ENCODE measurements around the gene CCN2. TPM values are rescaled to one million over a fixed set of nuclear protein-coding genes. Genes with fewer than 3 reads are reported as not detected.

CCN2 gene
- total RNA-seq, 1 donor from 2014 or later = 12.5 TPM

DNA sequence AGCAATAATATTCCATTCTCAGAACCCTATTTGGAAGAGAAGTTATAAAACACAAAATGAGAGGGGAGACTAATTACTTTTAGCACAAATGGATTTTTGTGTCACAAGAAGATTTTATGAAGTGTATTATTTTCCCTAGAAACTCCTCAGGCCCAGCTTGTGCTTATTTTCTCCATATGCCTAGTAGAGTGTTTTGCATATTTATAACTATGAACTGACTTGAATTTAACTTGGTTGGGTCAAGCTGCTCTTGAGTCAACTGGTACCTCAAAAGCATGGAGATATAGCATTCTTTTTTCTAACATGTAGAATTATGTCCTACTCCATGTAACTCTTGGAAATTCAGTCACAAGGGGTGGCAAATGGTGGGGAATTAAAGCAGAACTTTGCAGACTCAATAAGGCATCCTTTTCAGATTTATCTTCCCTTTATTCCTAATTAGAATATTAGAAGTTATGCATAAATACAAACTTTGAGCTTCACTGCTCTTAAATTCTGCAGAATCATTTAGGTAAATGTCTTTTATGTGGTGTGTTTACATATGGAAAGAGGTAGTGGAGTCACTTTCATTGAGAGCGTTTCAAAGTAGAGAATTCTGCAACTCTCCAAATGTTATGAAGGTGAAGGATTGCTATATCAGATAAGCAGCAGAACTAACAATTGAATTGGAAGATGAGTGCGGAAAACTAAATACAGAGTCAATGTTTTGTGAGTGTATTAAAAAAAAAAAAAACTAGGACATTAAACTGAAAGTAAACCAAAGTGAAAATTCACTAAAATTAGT lies 19.1 kb upstream of the CCN2 start:
- intact Hi-C loops (cut with DNase I) = no loop called here
- DNase-seq (ENCODE audit: missing footprints) (no peak), ATAC-seq (no peak)

DNA sequence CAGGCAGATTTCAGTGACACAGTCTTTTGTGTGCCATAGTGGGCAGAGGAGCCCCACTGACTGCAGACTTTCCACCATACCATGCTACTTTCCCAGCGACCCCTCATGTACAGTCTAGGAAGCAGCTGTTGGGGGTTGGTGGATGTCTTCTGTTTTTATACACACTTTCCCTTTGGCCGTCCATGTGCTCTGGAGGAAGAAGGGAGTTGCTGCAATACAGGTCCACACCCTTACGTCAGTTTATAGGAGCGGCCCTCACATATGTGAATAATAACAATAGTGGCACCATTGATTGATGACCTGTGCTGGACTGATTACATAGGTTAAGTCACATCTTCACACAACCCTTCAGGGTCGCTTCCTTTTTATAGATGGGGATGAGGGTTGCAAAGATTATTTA lies 17.5 kb upstream of the CCN2 start:
- DNase-seq (ENCODE audit: missing footprints) = no peak
- intact Hi-C loops (cut with DNase I) = no loop called here
- no peak for ATAC-seq

DNA sequence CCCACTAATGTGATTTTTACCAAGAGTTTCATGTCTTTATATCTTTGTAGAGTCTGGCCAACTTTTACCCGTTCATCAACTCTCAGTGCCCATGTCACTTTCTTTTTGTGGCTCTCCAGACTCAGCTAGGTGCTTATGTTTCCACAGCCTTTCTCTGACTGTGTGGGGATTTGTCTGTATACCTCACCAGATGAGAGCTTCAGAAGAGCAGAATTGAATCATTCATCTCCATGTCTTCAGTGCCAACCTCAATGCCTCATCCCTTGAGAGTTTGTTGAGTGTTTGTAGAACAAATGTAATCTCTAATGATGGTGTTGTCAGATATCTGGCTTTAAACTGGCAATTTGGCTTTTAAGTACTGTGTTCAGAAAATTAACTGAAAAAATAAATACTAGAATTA lies 16.8 kb upstream of the CCN2 start:
- ATAC-seq (no peak), DNase-seq (ENCODE audit: missing footprints) (no peak)
- intact Hi-C loops (cut with DNase I) = no loop called here

GRCh38 chr6:131966443-131966842 lies 15.3 kb upstream of the CCN2 start:
- ATAC-seq (no peak), DNase-seq (ENCODE audit: missing footprints) (no peak)
- intact Hi-C loops (cut with DNase I) = no loop called here

- intact Hi-C loops (cut with DNase I) = no loop called here
- ATAC-seq = no peak
- no peak for DNase-seq (ENCODE audit: missing footprints)
Observed at GRCh38 chr6:131963063-131963462, 11.9 kb upstream of the CCN2 start.

- intact Hi-C loops (cut with DNase I) = no loop called here
Observed at GRCh38 chr6:131960371-131961133, 9.4 kb upstream of the CCN2 start.

GRCh38 chr6:131958542-131959470 lies 7.6 kb upstream of the CCN2 start:
- DNase-seq (ENCODE audit: missing footprints) (no peak), ATAC-seq (no peak)
- intact Hi-C loops (cut with DNase I) = loop anchor here (10.0 kb wide), 2 partner anchors 206 to 256 kb away; no protein-coding TSS in a partner anchor

More at GRCh38 chr6:131960371-131961133, 9.4 kb upstream of the CCN2 start:
- DNase-seq (ENCODE audit: missing footprints) (no peak), ATAC-seq (no peak)

DNA sequence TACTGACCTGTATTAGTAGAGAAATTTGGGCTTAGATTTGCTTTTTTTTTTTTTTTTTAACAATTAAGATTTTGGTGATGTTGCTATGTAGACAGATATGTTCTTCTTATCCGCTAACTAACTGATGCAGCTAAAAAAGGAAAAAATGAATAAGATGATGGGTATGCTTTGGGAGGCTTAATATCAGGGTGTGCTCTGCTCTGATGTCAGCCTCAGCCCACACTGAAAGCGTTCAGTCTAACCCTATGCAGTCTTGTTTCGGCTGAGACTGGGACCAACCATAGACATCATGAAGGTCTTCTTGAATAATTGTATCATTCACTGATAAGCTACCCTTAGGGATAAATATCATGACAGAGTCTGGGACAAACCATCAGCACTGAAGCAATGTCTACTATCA lies 6.9 kb upstream of the CCN2 start:
- ATAC-seq = no peak
- intact Hi-C loops (cut with DNase I) = loop anchor here (10.0 kb wide), 2 partner anchors 207 to 257 kb away; no protein-coding TSS in a partner anchor
- DNase-seq (ENCODE audit: missing footprints) = no peak

GRCh38 chr6:131955876-131956275 lies 4.7 kb upstream of the CCN2 start:
- ATAC-seq = no peak
- no peak for DNase-seq (ENCODE audit: missing footprints)
- intact Hi-C loops (cut with DNase I) = loop anchor here (10.0 kb wide), 2 partner anchors 209 to 259 kb away; no protein-coding TSS in a partner anchor

GRCh38 chr6:131955192-131955591 lies 4.0 kb upstream of the CCN2 start:
- DNase-seq (ENCODE audit: missing footprints) (no peak), ATAC-seq (no peak)
- intact Hi-C loops (cut with DNase I) = loop anchor here (10.0 kb wide), 2 partner anchors 210 to 260 kb away; no protein-coding TSS in a partner anchor

DNA sequence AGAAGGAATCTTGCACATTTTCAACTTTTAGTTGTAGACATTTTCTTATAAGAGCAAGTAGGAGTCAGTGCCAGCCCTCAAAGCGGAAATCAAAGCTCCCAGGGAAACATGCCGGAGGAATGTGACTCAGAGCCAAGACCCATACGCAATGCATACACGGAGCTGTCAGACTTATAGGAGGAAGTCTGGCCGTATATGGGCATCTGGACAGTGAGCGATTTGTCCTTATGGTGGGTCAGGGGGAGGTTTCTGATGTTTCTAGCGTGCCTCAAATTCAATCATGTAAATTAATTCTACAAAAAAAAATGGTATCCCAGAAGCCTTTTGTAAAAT lies 3.6 kb upstream of the CCN2 start:
- intact Hi-C loops (cut with DNase I) = loop anchor here (10.0 kb wide), 2 partner anchors 210 to 260 kb away; no protein-coding TSS in a partner anchor
- no peak for ATAC-seq
- DNase-seq (ENCODE audit: missing footprints) = no peak

DNA sequence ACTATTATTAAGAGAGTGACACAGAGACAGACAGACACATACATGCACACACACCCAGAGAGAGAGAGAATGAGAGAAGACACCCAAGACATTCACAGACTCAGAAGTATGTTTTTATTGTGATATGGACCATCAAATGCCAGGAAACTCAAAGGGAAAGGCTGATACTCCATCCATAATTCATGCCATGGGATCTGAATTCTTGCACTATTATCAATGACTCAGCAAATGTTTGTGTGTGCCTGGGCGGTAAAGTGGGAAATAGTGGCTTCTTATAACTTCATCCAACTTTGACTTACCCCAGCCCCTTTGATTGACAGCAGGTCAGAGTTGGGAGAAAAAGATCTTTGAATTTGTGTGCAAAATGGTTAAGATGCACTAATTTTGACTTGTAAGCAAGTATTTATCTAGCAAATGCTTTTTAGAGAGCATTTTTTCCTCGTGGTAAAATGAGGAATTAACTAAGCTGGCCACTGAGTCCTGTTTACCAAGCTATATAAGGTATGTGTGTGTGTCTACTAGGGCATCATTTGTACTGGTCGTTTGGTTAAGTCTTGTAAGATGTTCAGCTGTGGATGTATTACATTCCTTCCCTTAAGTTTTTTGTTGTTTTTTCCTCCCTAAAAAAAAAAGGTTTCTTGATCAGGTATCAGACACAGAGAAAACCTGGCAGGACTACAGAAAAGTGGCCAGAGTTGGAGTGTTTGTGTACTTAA lies 3.0 kb upstream of the CCN2 start:
- DNase-seq (ENCODE audit: missing footprints) (no peak), ATAC-seq (no peak)
- intact Hi-C loops (cut with DNase I) = loop anchor here (10.0 kb wide), 2 partner anchors 211 to 261 kb away; no protein-coding TSS in a partner anchor

GRCh38 chr6:131952886-131953509 lies 1.8 kb upstream of the CCN2 start:
- no peak for ATAC-seq
- intact Hi-C loops (cut with DNase I) = loop anchor here (10.0 kb wide), 2 partner anchors 212 to 262 kb away; no protein-coding TSS in a partner anchor
- DNase-seq (ENCODE audit: missing footprints) = no peak

- ATAC-seq = no peak
- intact Hi-C loops (cut with DNase I) = loop anchor here (10.0 kb wide), 2 partner anchors 213 to 263 kb away; no protein-coding TSS in a partner anchor
- no peak for DNase-seq (ENCODE audit: missing footprints)
Observed at GRCh38 chr6:131951576-131952230, 531 bp upstream of the CCN2 start.

DNA sequence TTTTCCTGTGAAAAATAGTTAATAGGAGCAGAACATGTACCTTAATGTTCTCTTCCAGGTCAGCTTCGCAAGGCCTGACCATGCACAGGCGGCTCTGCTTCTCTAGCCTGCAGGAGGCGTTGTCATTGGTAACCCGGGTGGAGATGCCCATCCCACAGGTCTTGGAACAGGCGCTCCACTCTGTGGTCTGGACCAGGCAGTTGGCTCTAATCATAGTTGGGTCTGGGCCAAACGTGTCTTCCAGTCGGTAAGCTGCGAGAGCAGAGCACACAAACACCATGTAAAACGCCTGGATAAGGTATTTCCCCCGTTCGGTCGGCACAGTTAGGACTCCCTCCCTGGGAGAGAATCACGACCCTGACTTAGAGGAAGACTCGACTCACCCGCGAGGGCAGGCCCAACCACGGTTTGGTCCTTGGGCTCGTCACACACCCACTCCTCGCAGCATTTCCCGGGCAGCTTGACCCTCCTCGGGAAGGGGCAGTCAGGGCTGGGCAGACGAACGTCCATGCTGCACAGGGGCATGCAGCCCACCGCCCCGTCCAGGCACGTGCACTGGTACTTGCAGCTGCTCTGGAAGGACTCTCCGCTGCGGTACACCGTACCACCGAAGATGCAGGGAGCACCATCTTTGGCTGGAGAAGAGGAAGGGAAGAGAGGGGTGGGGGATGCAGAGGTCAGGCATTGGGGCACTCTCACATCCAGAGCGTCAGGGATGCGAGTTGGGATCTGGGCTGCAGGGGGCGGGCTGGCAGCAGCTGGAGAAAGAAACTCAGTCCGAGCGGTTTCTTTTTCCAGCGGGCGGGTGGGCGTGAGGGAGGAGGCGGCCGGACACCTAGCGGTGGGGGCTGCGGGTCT lies 1.0 kb downstream of the CCN2 start:
- intact Hi-C loops (cut with DNase I) = loop anchor here (10.0 kb wide), 2 partner anchors 215 to 265 kb away; no protein-coding TSS in a partner anchor
- ATAC-seq (peak; percentile 83), DNase-seq (ENCODE audit: missing footprints) (peak; percentile 81)

GRCh38 chr6:131949620-131949908 lies 1.6 kb downstream of the CCN2 start:
- intact Hi-C loops (cut with DNase I) = no loop called here
- no peak for DNase-seq (ENCODE audit: missing footprints)
- ATAC-seq = peak; percentile 40

Measured in Right ventricle myocardium inferior (tissue), 1 donor.